ENCODE measurements around the gene REC114.
A peak's percentile ranks its signal among the peaks of the same experiment; 100 is the strongest.

REC114 gene

DNA sequence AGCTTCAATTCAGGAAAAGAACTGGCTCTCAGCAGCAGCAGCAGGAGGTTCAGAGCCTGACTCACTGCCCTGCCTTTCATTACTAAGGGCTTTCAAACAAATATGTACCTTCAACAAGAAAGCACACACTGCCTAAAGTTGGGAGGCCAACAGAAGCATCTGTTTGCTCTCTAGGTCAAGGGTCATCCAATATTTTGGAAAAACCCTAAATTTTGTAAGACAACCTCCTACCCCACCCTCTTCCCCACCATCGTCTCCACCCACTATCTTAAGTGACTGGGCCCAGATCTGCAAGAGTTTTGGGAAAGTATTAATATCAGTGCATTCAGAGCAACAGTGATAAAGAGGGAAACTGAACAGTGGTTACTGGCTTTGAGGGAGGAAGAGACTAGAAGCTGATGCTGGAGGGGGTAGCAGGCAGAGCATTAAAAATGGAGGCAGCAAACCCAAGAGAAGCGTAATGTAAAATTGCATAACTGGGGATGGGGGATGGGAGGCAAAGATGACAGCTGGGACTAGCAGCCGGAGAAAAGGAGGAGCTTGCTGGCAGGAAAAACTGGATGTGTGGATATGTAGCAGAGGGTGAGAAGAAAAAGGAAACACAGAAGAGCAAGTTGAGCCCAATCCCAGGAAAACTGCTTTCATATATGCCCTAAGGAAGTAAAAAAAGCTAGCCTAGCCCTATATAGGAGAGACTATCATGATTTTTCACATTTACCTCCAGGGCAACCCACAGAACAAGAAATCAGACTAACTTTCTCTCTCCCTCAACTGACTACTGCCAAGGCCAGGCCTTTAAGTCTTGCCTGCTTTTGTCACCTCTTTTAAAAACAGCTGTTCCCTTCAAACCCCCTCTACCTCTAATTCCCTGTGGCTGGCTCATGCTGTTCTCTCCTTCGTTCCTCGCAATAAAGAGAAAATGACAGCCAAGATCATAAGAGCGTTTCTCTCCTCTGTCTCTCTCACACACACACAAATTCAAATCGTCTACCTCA is 158.8 kb downstream of the REC114 start:
- H3K36me3 ChIP-seq (ENCODE audit: low read depth): peaks cover 8% of the 10 kb centered on the region
- peak overlapping the region; percentile 56 for H3K27ac ChIP-seq (ENCODE audit: poor library complexity, severe bottlenecking)
- H3K4me3 ChIP-seq (ENCODE audit: severe bottlenecking): no peak overlapping the region
- H3K9me3 ChIP-seq (ENCODE audit: severe bottlenecking): no peaks in the 10 kb centered on the region
- DNase-seq (ENCODE audit: low spot score): no peak
- TF ChIP-seq, protein P1, sequence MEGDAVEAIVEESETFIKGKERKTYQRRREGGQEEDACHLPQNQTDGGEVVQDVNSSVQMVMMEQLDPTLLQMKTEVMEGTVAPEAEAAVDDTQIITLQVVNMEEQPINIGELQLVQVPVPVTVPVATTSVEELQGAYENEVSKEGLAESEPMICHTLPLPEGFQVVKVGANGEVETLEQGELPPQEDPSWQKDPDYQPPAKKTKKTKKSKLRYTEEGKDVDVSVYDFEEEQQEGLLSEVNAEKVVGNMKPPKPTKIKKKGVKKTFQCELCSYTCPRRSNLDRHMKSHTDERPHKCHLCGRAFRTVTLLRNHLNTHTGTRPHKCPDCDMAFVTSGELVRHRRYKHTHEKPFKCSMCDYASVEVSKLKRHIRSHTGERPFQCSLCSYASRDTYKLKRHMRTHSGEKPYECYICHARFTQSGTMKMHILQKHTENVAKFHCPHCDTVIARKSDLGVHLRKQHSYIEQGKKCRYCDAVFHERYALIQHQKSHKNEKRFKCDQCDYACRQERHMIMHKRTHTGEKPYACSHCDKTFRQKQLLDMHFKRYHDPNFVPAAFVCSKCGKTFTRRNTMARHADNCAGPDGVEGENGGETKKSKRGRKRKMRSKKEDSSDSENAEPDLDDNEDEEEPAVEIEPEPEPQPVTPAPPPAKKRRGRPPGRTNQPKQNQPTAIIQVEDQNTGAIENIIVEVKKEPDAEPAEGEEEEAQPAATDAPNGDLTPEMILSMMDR (IDR thresholded peaks at IDR 0.05; ENCODE audit: poor library complexity, severe bottlenecking): no peak
- peaks cover 42% of the 10 kb centered on the region for H3K4me1 ChIP-seq (ENCODE audit: insufficient read depth, poor library complexity, severe bottlenecking)
- ATAC-seq (ENCODE audit: low read depth): peak; percentile 80
- H3K27me3 ChIP-seq (ENCODE audit: insufficient read depth, poor library complexity, severe bottlenecking): no peaks in the 10 kb centered on the region

DNA sequence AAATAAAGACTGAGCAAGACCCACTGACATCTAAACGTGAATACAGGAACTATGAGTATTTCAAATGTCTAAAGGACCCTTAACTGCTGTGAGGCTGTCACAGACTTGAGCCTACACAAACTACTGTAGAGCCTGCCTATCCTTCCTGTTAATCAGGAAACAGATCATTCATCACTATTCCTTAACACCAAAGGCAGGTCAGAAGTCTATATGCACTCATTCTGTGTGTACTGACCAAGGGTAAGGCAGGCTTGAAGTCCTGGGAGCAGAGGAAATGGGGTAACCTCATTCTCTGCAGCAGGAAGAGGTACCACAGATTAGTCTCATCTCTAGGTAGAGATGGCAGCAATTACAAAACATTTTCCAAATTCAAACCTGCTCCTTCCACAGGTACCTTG is 159.5 kb downstream of the REC114 start:
- Histone ChIP-seq H3K9me3 (ENCODE audit: severe bottlenecking) (no peaks in the 10 kb centered on the region), H3K27ac (ENCODE audit: poor library complexity, severe bottlenecking) (peak overlapping the region; percentile 56), H3K4me1 (ENCODE audit: insufficient read depth, poor library complexity, severe bottlenecking) (peaks cover 42% of the 10 kb centered on the region), H3K36me3 (ENCODE audit: low read depth) (peaks cover 8% of the 10 kb centered on the region), H3K4me3 (ENCODE audit: severe bottlenecking) (no peak overlapping the region), H3K27me3 (ENCODE audit: insufficient read depth, poor library complexity, severe bottlenecking) (no peaks in the 10 kb centered on the region)
- DNase-seq (ENCODE audit: low spot score) (no peak), ATAC-seq (ENCODE audit: low read depth) (peak; percentile 15; the same call in 1 of the 3 replicates)
- TF ChIP-seq, protein P1 (IDR thresholded peaks at IDR 0.05; ENCODE audit: poor library complexity, severe bottlenecking): no peak

DNA sequence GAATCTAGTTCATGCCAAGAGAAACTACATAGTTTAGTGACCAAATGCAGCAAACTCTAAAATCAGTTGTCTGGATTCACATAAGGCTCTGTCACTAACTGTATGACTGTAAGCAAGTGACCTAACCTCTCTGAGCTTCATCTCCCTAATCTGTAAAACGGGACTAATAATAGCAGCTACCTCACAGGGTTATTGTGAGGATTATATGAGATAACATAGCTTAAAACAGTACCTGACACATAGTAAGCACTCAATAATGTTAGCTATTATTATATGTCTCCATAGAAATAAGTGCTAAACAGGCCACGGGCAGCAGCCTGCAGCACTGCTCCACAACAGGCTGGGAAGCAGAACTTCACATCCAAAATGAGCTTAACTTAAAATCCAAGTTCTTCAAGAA is 160.0 kb downstream of the REC114 start:
- Histone ChIP-seq H3K4me1 (ENCODE audit: insufficient read depth, poor library complexity, severe bottlenecking) (peaks cover 37% of the 10 kb centered on the region), H3K27me3 (ENCODE audit: insufficient read depth, poor library complexity, severe bottlenecking) (no peaks in the 10 kb centered on the region), H3K9me3 (ENCODE audit: severe bottlenecking) (no peaks in the 10 kb centered on the region), H3K27ac (ENCODE audit: poor library complexity, severe bottlenecking) (peak overlapping the region; percentile 56), H3K4me3 (ENCODE audit: severe bottlenecking) (no peak overlapping the region), H3K36me3 (ENCODE audit: low read depth) (peaks cover 8% of the 10 kb centered on the region)
- TF ChIP-seq, protein P1 (IDR thresholded peaks at IDR 0.05; ENCODE audit: poor library complexity, severe bottlenecking): no peak
- ATAC-seq (ENCODE audit: low read depth): no peak
- DNase-seq (ENCODE audit: low spot score): no peak

DNA sequence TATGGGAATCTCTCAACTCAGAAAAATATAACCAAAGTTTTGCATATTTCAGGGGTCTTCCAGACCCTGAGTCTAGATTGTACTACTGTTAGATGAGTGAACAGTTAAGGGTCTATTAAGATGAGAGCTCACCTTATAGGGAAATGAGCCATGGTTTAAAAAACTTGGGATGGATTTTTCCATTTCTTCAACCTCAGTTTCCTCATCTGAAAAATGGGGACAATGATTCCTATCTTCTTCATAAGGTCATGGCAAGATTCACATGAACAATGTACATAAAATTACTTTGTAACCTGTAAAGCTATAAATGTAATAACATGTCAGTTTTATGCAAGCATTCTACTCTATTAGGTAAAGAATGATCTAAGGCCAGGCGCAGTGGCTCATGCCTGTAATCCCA is 161.5 kb downstream of the REC114 start:
- Histone ChIP-seq H3K9me3 (ENCODE audit: severe bottlenecking) (no peaks in the 10 kb centered on the region), H3K27me3 (ENCODE audit: insufficient read depth, poor library complexity, severe bottlenecking) (no peaks in the 10 kb centered on the region), H3K4me1 (ENCODE audit: insufficient read depth, poor library complexity, severe bottlenecking) (peaks cover 37% of the 10 kb centered on the region), H3K27ac (ENCODE audit: poor library complexity, severe bottlenecking) (no peak overlapping the region), H3K4me3 (ENCODE audit: severe bottlenecking) (no peak overlapping the region), H3K36me3 (ENCODE audit: low read depth) (peaks cover 8% of the 10 kb centered on the region)
- DNase-seq (ENCODE audit: low spot score) (no peak), ATAC-seq (ENCODE audit: low read depth) (no peak)
- TF ChIP-seq, protein P1 (IDR thresholded peaks at IDR 0.05; ENCODE audit: poor library complexity, severe bottlenecking): no peak

Data from RWPE2 (cell line).